ENCODE measurements around the gene MAB21L4.
A peak's percentile ranks its signal among the peaks of the same experiment; 100 is the strongest.

Gene MAB21L4

DNA sequence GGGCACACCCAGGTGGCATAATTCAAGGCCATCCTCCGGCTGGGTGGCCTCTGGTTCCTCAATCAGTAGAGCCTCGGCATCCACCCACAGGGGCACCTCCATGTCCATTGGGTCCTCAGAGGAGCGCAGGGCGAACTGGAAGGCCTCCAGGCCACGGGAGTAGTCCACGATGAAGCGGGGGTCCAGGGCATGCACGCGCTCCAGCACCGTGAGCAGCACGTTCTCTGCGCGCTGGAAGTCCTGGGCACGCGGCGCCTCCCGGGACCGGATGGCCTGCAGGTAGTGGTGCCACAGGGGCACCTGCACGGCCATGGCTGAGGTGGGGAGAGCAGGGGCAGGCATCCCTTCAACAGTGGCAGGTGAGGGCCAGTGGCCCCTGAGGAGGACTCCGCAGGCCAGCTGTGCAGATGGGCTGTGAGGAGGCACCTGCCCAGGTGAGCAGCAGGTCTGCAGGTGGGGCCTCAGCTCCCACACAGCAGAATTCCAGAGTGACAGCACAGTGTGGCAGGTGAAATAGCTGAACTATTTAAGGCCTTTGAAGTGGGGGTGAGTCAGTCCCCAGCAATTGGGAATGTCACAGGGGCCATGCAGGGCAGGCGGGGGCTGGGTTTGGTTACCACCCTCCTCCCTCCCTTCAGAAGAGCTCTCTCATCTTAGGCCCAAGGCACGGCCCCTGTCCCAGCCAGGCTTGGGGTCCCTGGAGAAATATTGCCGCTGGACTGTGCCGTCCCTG, at the start of gene MAB21L4:
TSS of gene MAB21L4 (minus strand) at position 501 of the 733 bp plus-strand sequence. CDS start at position 342, 159 bp downstream.
- no peak for DNase-seq (ENCODE audit: low spot score)

DNA sequence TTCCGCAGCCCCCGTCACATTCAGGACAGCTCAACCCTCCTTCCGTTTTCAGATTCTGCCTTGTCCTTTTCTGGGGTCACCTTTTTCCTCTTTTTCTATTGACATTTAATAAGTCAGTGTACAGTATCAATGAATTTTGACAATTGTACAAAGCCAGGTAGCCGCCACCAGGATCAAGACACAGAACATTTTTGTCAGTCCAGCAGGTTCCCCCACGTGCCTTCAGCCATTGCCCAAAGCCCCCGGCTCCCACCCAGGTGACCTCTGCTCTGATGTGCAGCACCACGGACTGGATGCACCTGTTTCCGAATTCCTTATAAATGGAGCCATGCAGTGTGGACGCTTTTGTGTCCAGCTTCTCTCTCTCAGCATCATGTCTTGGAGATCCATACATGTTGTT, 40.1 kb upstream of the MAB21L4 start:
- no peak for DNase-seq (ENCODE audit: low spot score)

DNA sequence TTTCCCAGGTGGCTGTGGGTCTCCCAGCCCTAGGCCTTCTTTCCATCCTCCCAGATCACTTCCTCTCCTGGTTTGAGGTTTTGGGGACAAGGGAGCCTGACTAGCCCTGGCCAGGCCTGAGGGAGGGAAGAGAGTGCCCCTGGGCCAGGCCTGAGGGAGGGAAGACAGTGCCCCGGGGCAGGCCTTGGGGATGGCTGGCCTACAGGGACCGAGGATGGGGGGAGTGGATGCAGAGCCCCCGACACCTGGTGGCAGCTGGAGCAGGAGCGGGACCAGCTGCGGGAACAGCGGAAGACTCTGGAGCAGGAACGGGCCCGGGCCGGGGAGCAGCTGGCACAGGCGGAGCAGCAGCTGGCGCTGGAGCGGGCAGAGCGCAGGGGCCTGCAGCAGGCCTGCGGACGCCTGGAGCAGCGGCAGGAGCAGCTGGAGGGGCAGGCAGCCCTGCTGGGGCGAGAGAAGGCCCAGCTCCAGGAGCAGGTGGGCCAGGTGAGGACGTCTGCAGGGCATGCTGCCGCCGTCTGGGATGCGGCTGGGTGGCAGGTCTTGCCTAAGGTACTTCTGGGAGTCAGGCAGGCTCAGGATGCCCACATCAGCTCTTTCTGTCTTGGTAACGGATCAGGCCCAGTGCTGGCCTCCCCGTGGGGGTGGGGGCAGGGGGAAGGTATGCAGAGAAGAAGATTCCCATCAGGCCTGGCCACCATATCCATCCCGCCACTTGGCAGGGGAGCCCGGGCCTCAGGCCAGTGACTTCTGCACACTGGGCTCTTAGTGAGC, 39.3 kb upstream of the MAB21L4 start:
- no peak for DNase-seq (ENCODE audit: low spot score)

DNA sequence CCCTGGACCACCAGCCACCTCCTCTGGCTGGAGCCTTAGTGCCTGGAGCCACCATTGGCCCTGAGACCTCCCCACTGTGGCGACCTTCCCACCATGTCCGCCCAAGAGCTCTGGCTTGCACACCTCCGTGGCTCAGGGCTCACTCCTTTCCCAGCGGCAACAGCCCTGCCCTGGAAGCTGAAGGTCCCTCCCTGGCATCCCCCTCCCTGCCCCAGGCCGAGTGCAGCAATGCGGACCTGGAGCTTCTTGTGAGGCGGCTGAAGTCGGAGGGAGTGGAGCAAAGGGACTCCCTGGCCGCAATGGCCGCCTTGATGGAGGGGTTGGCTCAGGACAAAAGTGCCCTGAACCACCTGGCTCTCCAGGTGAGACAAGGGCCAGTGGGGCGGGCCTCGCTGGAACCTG, 38.7 kb upstream of the MAB21L4 start:
- DNase-seq (ENCODE audit: low spot score), result no peak

DNA sequence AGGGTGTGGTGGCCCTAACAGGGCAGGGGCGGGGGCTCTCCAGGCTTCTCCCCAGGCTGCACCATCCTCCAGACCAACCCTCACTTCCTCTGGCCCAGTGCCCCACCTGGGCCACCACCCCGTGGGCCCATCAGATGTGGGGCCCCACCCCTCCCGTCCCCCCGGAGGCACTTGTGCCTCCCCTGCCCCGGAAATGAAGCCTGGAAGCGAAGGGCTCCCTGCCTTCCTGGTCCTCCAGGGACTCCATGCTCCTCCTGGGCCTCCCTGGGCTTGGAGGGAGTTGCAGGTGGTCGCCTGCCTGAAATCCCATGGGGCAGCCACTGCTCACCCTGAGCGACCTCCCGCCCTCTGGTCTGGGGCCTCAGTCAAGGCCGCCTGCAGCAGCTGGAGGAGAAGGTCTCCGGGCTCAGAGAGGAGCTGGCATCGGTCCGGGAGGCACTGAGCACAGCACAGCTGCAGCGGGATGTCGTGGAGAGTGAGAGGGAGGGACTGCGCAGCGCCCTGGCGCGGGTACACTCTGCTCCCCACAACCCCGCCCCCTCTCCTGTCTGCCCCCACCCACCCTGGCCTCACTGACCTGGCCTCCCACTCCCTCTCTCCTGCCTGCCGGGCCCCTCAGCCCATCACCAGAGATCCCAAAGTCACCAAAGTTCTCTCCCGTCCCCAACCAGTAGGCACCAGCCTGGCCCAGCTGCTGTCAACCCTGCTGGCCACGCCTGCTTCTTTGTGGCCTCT, 38.2 kb upstream of the MAB21L4 start:
- DNase-seq (ENCODE audit: low spot score), result no peak

DNA sequence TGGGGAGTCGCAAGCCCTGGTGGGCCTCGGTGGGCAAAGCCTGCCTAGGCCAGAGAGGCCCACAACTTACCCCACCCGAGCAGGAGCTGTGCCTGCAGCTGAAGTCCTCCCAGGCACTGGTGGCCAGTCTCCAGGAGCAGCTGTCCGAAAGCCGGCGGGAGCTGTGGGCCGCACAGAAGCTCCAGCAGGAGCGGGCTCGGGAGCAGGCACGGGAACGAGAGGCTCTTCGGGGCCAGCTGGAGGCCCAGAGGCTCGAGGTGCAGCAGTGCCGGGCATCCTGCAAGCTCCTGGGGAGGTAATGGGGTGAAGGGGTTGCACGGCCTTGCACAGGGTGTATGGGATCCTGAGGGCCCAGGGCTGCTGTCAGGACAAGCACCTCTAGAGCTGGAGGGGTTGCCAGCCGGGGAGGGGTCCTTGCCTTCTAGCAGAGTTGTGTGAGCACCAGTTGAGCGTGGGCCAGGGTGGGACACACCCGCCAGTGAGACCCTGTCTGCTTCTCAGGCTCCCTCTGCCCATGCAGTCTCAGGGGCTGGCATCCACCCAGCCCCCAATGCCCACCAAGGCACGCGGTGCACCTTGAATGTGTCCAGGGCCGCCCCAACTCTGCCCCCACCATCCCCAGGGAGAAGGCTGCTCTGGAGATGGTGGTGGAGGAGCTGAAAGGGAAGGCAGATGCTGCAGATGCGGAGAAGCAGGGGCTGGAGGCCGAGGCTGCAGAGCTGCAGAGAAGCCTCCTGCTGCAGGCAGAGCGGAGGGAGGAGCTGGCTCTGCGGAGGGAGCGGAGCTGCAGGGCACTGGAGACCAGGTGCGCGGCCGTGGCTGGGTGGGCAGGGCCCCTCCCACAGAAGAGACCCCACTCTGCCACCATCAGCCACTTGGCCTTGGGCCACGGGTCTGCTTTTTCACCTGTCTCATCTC, 37.4 kb upstream of the MAB21L4 start:
- DNase-seq (ENCODE audit: low spot score), result peak; percentile 45

DNA sequence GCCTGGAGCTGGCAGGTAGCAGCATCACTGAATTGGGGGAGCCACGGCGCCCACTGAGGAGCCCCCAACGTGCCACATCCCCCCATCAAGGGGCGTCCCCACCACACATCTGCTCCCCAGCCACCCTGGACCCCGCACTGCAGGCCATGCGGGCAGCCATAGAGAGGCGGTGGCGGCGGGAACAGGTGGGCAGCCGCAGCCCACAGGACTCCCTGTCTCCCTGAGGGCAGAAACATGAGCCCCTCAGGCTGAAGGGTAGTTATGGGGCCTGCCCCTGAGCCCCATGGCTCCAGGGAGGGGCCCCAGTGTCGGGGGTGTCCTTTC, 36.7 kb upstream of the MAB21L4 start:
- no peak for DNase-seq (ENCODE audit: low spot score)

DNA sequence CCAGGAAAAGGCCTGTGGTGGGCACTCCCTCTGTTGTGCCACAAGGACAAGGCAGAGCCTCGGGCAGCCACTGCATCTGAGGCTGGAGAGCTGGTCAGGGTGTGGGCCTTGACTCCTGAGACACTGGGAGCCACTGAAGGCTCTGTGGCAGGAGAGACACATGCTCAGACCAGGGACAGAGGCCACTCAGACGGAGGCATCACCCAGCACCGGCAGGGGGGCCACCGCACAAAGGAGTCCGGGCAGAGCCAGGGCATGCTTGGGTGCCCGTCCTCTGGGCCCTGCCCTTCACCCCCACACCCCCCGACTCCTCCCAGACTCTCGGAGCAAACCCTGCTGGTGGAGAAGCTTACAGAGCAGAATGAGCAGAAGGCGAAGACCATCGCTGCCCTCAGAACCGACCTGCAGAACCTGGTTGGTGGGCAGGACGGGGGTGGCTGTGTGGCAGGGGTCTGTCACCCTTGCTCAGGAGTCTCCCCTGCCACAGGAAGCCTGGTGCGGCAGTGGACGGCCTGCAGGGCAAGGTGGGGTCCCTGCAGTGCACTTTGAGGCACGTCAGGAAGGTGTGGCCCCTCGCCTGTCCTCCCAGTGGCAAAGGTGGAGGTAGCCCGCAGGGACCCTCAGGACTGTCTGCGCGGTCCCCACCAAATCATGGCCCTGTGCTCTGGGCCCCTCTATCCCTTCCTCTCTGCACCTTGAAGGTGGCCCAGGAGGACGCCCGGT, 36.2 kb upstream of the MAB21L4 start:
- DNase-seq (ENCODE audit: low spot score), result no peak

DNA sequence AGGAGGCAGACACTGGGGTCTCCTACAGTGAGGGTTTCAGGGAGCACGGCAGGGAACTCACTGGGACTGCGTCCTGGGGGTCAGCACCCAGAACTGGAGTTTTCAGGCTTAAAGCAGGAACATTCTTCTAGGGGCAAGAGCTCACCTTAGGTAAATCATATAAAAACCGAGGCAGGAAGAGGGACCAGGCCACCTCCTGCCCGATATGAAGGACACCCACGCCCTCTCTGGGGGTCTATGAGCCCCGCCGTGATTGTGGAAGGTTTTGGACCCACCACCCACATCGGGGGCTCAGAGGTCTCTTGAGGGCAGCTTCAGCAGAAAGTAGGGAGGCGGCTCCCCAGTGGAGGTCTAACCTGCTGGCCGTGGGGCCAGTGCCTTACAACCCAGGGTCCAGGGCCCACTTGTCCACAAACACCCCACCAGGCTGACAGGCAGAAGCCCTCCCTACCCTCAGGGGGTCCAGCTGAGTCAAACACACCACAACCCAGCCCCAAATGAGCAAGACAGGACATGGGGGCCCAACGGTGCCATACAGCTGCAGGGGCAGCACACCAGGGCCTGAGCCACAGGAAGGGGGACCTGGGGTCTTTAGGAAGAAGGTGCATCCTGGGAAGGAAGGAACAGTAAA, 35.5 kb upstream of the MAB21L4 start:
- DNase-seq (ENCODE audit: low spot score), result no peak

DNA sequence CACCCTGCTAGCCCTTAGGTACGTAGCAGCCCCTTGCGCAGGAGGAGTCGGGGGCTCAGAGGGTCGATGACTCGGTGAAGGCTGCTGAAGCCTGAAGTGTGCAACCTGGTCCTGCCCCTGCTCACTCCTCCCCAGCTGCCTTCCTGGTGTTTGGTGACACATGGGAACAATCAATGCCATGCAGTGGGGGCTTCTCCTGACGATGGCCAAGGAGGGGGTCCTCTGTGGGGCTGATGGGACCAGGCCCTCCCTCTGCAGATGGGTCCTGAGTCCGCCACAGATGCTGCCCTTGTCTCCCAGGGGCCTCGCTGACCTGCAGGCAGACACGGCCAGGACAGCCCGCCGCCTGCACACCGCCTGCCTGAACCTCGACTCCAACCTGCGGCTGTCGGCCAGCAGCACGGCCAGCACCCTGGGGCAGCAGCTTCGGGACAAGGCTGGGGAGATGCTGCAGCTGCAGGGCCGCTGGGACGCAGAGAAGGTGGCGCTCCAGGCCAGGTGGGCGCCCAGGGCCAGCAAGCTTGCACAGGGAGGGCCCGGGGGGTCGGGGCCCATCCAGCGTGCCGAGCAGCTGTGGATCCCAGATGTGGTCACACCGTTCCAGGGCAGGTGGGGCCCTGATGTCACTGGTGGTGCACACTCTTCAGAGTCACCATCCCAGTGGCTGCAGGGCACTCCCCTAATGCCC, 34.8 kb upstream of the MAB21L4 start:
- no peak for DNase-seq (ENCODE audit: low spot score)

DNA sequence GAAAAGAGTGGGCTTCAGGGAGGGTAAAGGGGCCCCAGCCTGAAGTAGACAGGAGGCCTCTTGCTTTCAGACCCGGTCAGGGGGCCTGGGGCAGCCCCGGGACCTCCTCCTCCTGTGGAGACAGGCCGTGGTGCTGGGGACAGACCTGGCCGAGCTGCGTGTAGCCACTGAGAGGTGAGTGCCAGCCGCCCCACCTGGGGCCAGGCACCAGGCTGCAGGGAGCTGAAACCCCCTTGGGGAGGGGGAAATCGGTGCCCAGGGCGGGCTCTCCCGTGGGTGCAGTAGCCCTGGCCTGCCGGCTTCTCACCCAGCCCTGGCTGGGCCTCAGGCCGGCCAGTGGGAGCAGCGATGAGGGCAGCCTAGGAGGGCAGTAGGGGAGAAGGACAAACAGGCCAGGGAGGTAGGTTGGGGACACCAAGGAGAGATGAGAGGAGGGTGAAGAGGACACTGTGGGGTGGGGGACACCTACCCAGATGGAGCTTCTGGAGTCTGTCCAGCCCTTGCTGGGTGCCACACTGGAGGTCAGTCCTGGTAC, 34.2 kb upstream of the MAB21L4 start:
- DNase-seq (ENCODE audit: low spot score), result no peak

DNA sequence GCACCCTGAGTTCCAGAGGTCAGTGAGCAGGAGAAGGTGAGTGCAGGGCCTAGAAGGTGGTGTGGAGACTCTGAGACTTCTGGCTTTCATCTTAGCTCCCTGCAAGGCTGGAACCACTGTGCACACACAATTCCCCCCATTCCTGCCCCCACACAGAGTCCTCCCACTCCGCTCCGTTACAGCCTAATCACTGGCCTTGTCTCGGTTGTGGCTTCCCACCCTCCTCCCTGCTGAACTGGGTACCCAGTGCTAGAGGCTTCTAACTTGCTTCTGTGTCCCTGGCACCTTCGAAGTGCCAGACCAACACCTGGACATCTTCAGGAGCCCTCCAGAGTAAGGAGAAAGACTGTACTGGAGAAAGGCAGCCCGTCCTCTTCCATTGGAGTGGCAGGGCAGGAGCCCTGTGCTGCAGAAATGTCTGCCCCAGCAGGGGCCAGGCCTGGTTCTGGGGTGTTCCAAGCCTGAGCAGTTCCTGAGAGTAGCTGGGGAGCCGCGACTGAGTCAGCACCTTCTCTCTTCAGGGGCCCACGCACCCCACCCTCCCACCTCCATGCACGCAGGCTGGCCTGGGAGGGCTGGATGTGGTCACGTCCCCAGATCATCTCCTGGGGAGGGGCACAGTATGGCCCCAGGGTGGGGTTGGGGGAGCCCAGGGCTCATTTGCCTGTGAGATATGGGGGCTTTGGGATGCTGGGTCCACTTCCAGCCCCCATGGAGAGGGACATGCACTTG, 33.6 kb upstream of the MAB21L4 start:
- no peak for DNase-seq (ENCODE audit: low spot score)

DNA sequence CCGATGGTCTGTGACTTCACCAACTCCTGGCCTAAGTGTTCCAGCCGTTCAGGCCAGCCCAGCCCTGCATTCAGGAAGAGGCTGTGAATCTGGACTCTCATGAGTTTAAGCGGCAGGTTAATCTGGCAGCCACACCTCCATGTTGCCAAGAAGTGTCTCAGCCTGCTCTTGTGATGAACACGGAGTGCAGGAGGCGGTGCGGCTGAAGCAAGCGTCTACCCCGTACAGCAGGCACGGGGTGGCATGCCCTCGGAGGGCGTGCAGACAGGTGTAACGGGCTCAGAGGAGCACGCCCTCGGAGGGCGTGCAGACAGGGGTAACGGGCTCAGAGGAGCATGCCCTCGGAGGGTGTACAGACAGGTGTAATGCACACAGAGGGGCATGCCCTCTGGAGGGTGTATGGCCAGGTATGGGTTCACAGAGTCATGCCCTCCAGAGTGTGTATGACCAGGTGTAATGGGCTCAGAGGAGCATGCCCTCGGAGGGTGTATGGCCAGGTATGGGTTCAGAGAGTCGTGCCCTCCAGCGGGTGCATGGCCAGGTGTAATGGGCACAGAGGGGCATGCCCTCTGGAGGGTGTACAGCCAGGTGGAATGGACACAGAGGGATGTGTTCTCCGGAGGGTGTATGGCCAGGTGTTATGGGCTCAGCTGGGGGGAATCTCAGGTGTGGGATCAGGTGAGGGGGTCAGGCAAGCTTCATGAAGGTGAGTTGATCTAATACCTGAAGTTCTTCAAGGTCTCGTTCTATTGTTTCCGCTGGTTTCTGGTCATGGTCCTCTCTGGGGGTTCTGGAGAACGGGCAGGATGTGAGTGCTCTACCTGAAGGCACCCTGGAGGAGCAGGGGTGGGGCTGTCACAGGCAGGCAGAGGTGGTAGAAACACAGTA, 32.8 kb upstream of the MAB21L4 start:
- DNase-seq (ENCODE audit: low spot score), result peak; percentile 34

DNA sequence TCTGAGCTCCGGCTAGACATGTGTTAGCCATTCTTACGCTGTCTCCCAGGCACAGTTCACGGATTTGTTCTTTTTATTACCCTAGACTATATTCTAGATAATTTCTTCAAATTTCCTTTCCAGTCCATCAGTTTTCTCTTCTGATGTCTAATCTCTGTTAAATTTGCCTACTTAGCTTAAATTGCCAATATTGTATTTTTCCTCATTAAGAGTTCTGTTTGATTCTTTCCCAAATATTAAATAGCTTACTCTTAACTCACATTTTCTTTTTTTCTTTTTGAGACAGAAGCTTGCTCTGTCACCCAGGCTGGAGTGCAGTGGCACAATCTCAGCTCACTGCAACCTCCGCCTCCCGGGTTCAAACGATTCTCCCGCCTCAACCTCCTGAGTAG, 31.4 kb upstream of the MAB21L4 start:
- DNase-seq (ENCODE audit: low spot score), result no peak

DNA sequence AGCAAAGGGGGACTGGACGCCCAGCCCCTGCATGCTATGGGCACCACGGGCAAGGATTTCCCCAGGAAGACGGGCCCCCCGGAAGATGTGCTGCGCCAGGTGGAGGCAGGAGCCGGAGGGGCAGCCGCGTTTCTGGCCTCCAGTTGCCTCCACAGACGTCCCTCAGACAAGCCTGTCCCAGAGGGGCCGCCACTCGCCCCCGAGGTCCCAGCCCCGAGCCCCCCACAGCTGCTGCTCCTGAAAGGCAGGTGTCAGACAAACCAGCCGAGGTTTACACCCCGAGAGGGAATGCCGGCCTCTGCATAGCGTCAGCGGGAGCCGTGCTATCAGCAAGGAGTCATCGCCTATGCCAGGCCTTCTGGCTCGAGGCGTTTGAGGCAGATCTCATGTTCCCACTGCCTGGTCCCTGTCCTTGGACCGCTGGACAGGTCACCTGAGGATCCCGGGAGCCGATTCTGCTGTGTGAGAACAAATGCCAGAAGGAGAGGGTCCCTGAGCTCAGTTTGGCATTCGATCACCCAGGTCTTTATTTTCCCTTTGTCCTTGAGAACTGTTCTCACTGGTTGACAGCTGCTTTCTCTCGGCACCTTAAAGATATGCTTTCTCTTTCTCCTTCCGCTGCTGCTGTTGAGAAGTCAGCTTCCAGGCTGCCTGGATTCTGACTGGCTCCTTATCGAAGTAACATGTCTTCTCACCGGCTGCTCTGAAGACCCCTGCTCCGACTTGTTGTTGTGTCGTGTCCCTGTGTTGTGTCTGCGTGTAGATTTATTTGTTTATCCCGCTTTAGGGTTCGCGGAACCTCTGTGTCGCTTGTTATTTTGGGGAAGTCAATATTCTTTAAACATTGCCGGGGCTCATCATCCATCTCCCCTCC, 30.8 kb upstream of the MAB21L4 start:
- peak; percentile 49 for DNase-seq (ENCODE audit: low spot score)

DNA sequence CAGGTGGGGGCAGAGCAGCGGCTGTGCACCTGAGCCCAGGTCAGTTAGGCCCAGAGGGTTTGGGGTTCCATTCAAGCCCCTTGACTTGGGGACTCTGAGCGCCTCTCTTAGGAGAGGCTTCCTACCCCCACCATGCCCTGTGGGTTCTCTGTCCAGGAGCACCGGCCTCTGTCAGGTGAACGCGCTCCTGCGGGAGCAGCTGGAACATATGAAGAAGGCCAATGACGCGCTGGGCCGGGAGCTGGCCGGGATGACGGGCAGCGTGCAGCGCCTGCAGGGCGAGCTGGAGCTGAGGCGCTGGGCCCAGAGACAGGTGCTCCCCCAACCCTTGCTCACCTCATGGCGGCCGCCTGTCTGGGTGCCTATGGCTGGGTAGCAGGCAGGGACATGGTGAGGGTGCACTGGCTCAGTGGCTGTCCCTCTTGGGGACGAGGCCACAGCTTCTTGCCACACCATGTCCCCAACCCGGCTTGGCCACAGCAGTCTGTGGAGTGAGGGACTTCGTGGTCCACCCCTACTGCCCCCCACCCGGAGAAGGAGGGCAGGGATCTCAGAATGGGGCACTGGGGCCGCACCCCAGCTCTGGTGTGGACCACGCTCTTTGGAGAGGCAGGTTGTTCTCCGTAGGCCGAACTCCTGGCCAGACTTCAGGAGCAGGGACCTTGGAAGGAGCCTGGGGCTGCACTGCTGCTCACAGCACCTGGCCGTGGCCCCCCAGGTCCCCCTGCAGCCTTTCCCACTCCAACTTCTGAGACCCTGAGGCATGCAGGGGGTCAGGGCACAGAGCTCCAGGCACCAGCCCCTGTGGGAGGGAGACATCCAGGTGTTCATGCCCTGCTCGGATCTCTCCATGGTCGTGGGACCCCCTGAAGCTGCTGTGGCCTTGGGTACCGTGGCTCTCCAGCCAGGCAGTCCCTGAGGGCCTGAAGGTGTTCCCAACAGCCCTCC, 29.9 kb upstream of the MAB21L4 start:
- no peak for DNase-seq (ENCODE audit: low spot score)
